ENCODE measurements around the gene TAF6. TPM values are rescaled to one million over a fixed set of nuclear protein-coding genes. Genes with fewer than 3 reads are reported as not detected.

TAF6 gene
- total and polyA plus RNA-seq, 10 donors = 16.5 to 44.0 (median 36.2) TPM

GRCh38 chr7:100118388-100119071 lies 628 bp downstream of the TAF6 start:
- H3K36me3 ChIP-seq = peaks cover 0 to 33% (median 10%) of the 10 kb centered on the region in 6 donors
- DNase-seq = no peak
- WGBS, 5 donors = 21 to 23% (median 23%) methylated on average over 17 to 18 of the region's 18 CpGs
- peak overlapping the region; percentile 75 to 94 (median 90) for H3K4me3 ChIP-seq
- no peaks in the 10 kb centered on the region for H3K9me3 ChIP-seq
- peak overlapping the region; percentile 87 to 96 (median 90) for H3K27ac ChIP-seq
- H3K27me3 ChIP-seq (replicated peaks in 1 of 7) = no peaks in the 10 kb centered on the region
- peaks cover 16 to 59% (median 32%) of the 10 kb centered on the region in 6 donors for H3K4me1 ChIP-seq
- TF ChIP-seq POLR2AphosphoS5 (IDR thresholded peaks at IDR 0.05) = no peak
- no peak for TF ChIP-seq POLR2A (IDR thresholded peaks at IDR 0.05)
- TF ChIP-seq CTCF (IDR thresholded peaks at IDR 0.05 in 8 of 11, conservative IDR thresholded peaks at IDR 0.05 in 3 of 11) = no peak
- intact Hi-C loops (cut with DNase I; ENCODE audit: low total_unique reads) = no loop called here

- intact Hi-C loops (cut with DNase I; ENCODE audit: low total_unique reads) = no loop called here
- Histone ChIP-seq H3K4me1 (peaks cover 7 to 26% (median 17%) of the 10 kb centered on the region in 6 donors), H3K27me3 (replicated peaks in 1 of 7) (no peaks in the 10 kb centered on the region), H3K36me3 (peaks cover 0 to 54% (median 44%) of the 10 kb centered on the region in 6 donors), H3K27ac (no peak overlapping the region), H3K9me3 (no peaks in the 10 kb centered on the region), H3K4me3 (no peak overlapping the region)
- TF ChIP-seq POLR2A (IDR thresholded peaks at IDR 0.05) (no peak), CTCF (IDR thresholded peaks at IDR 0.05 in 8 of 11, conservative IDR thresholded peaks at IDR 0.05 in 3 of 11) (no peak), POLR2AphosphoS5 (IDR thresholded peaks at IDR 0.05) (no peak)
- 89 to 97% (median 95%) methylated on average over 7 of the region's 7 CpGs for WGBS, 5 donors
- DNase-seq = no peak
These were observed 4.1 kb downstream of the TAF6 start for GRCh38 chr7:100115026-100115425.

- no peak overlapping the region for H3K27ac ChIP-seq
- WGBS, 5 donors = 77 to 90% (median 87%) methylated on average over 8 to 13 of the region's 13 CpGs
- no peaks in the 10 kb centered on the region for H3K27me3 ChIP-seq (replicated peaks in 1 of 7)
- no peaks in the 10 kb centered on the region for H3K9me3 ChIP-seq
- no peaks in the 10 kb centered on the region for H3K4me1 ChIP-seq
- H3K36me3 ChIP-seq = peaks cover 0 to 85% (median 73%) of the 10 kb centered on the region in 6 donors
- peak in 1 of 3 donors; percentile 34 for TF ChIP-seq POLR2AphosphoS5 (IDR thresholded peaks at IDR 0.05)
- no peak for TF ChIP-seq CTCF (IDR thresholded peaks at IDR 0.05 in 8 of 11, conservative IDR thresholded peaks at IDR 0.05 in 3 of 11)
- DNase-seq = no peak
- intact Hi-C loops (cut with DNase I; ENCODE audit: low total_unique reads) = no loop called here
- H3K4me3 ChIP-seq = no peak overlapping the region
These were observed 7.2 kb downstream of the TAF6 start for GRCh38 chr7:100111914-100112313.

GRCh38 chr7:100111156-100111555 lies 8.0 kb downstream of the TAF6 start:
- no peak for DNase-seq
- peaks cover 0 to 93% (median 78%) of the 10 kb centered on the region in 6 donors for H3K36me3 ChIP-seq
- intact Hi-C loops (cut with DNase I; ENCODE audit: low total_unique reads) = no loop called here

More at GRCh38 chr7:100111156-100111555, 8.0 kb downstream of the TAF6 start:
- no peak overlapping the region for H3K4me3 ChIP-seq
- H3K4me1 ChIP-seq = no peaks in the 10 kb centered on the region
- H3K27me3 ChIP-seq (replicated peaks in 1 of 7) = no peaks in the 10 kb centered on the region
- H3K9me3 ChIP-seq = no peaks in the 10 kb centered on the region
- WGBS, 5 donors = 90 to 97% (median 95%) methylated on average over 6 to 7 of the region's 7 CpGs
- TF ChIP-seq POLR2A (IDR thresholded peaks at IDR 0.05) (no peak), POLR2AphosphoS5 (IDR thresholded peaks at IDR 0.05) (no peak), CTCF (IDR thresholded peaks at IDR 0.05 in 8 of 11, conservative IDR thresholded peaks at IDR 0.05 in 3 of 11) (no peak)
- no peak overlapping the region for H3K27ac ChIP-seq

Data from spleen (tissue), 11 donors.